Coronary artery (tissue), 2 donors: Measurements from ENCODE around the gene TBC1D12.

Experiments used
- DNase-seq: peaks from one replicate; pipeline ENCODE4 v3.0.0-alpha.2; 2017; ENCODE audit warnings: low spot score
- H3K27ac ChIP-seq, 2 donors: fragments of 200-600 bp; sonication (generic); one replicate each; pipeline ENCODE4 v1.5.1; 2016 to 2019
- H3K4me3 ChIP-seq: fragments of 200-600 bp; sonication (generic); 2 replicates; pipeline ENCODE4 v1.5.1; 2016; ENCODE audit warnings: mild to moderate bottlenecking, moderate library complexity
- CTCF ChIP-seq: fragments of 200-600 bp; sonication (generic); IDR thresholded peaks from one replicate; pipeline ENCODE4 v1.5.1; 2019; ENCODE audit warnings: antibody characterized with exemption

The TBC1D12 gene

GRCh38 chr10:94450782-94451181 lies 48.4 kb downstream of the TBC1D12 start:
- no peak for DNase-seq

GRCh38 chr10:94451883-94452519 lies 49.7 kb downstream of the TBC1D12 start:
- no peak for TF ChIP-seq CTCF
- Histone ChIP-seq H3K4me3 (no peak overlapping the region), H3K27ac (no peak overlapping the region)
- DNase-seq, result no peak

More at GRCh38 chr10:94450782-94451181, 48.4 kb downstream of the TBC1D12 start:
- Histone ChIP-seq H3K27ac (no peak overlapping the region), H3K4me3 (no peak overlapping the region)
- TF ChIP-seq CTCF, result no peak

GRCh38 chr10:94456942-94457341 lies 54.6 kb downstream of the TBC1D12 start:
- Histone ChIP-seq H3K27ac (no peak overlapping the region), H3K4me3 (no peak overlapping the region)
- DNase-seq, result no peak
- TF ChIP-seq CTCF, result no peak

- H3K27ac ChIP-seq, result no peak overlapping the region
- no peak for TF ChIP-seq CTCF
- no peak for DNase-seq
- no peak overlapping the region for H3K4me3 ChIP-seq
These were observed 57.0 kb downstream of the TBC1D12 start for GRCh38 chr10:94459385-94459784.

GRCh38 chr10:94461503-94461902 lies 59.2 kb downstream of the TBC1D12 start:
- Histone ChIP-seq H3K27ac (no peak overlapping the region), H3K4me3 (no peak overlapping the region)
- no peak for TF ChIP-seq CTCF
- no peak for DNase-seq

- Histone ChIP-seq H3K27ac (no peak overlapping the region), H3K4me3 (no peak overlapping the region)
- no peak for DNase-seq
- TF ChIP-seq CTCF, result no peak
These were observed 59.8 kb downstream of the TBC1D12 start for GRCh38 chr10:94462130-94462529.

- H3K4me3 ChIP-seq, result no peak overlapping the region
- no peak overlapping the region for H3K27ac ChIP-seq
- DNase-seq, result no peak
- no peak for TF ChIP-seq CTCF
These were observed 63.3 kb downstream of the TBC1D12 start for GRCh38 chr10:94465684-94466083.
